Fibroblast of upper back skin (primary cell): Measurements from ENCODE around the gene CCZ1B.
A peak's percentile ranks its signal among the peaks of the same experiment; 100 is the strongest.
"Not testable (repeated sequence)": the region's sequence is repeated elsewhere in the genome, so short reads cannot be mapped to it uniquely, and the experiment has no call there.

Experiments
- DNase-seq: peaks from one replicate; pipeline ENCODE4 v3.0.0-alpha.2; 2013

Gene CCZ1B

GRCh38 chr7:6826151-6826550, at the start of gene CCZ1B:
TSS of gene CCZ1B (minus strand) at chr7:6826275. CDS start at chr7:6826197, 78 bp downstream.
- DNase-seq: peak; percentile 72

- not testable (repeated sequence) for DNase-seq
Observed at GRCh38 chr7:6875022-6875421, 48.9 kb upstream of the CCZ1B start.

GRCh38 chr7:6872246-6872945, 46.3 kb upstream of the CCZ1B start:
- not testable (repeated sequence) for DNase-seq

- not testable (repeated sequence) for DNase-seq
Observed at GRCh38 chr7:6871421-6872144, 45.5 kb upstream of the CCZ1B start.

GRCh38 chr7:6864751-6865150, 38.7 kb upstream of the CCZ1B start:
- not testable (repeated sequence) for DNase-seq

GRCh38 chr7:6864188-6864587, 38.1 kb upstream of the CCZ1B start:
- DNase-seq: not testable (repeated sequence)

- not testable (repeated sequence) for DNase-seq
Observed at GRCh38 chr7:6862876-6863275, 36.8 kb upstream of the CCZ1B start.

- DNase-seq: peak; percentile 24
Observed at GRCh38 chr7:6857721-6858314, 31.7 kb upstream of the CCZ1B start.

GRCh38 chr7:6855563-6856131, 29.6 kb upstream of the CCZ1B start:
- not testable (repeated sequence) for DNase-seq

- DNase-seq: not testable (repeated sequence)
Observed at GRCh38 chr7:6854747-6855562, 28.9 kb upstream of the CCZ1B start.

- not testable (repeated sequence) for DNase-seq
Observed at GRCh38 chr7:6853681-6854080, 27.6 kb upstream of the CCZ1B start.

GRCh38 chr7:6849127-6849526, 23.1 kb upstream of the CCZ1B start:
- not testable (repeated sequence) for DNase-seq

GRCh38 chr7:6847751-6848150, 21.7 kb upstream of the CCZ1B start:
- not testable (repeated sequence) for DNase-seq

GRCh38 chr7:6845971-6846449, 19.9 kb upstream of the CCZ1B start:
- DNase-seq: not testable (repeated sequence)

GRCh38 chr7:6843654-6844053, 17.6 kb upstream of the CCZ1B start:
- DNase-seq: not testable (repeated sequence)

GRCh38 chr7:6843092-6843491, 17.0 kb upstream of the CCZ1B start:
- not testable (repeated sequence) for DNase-seq

- not testable (repeated sequence) for DNase-seq
Observed at GRCh38 chr7:6842278-6842921, 16.3 kb upstream of the CCZ1B start.

- not testable (repeated sequence) for DNase-seq
Observed at GRCh38 chr7:6837081-6837480, 11.0 kb upstream of the CCZ1B start.

- DNase-seq: not testable (repeated sequence)
Observed at GRCh38 chr7:6835521-6835920, 9.4 kb upstream of the CCZ1B start.

GRCh38 chr7:6833636-6834035, 7.6 kb upstream of the CCZ1B start:
- DNase-seq: no peak

- no peak for DNase-seq
Observed at GRCh38 chr7:6831018-6831725, 5.1 kb upstream of the CCZ1B start.
